IMR-90 (cell line): ENCODE measurements around the gene ERVK3-1. TPM values are rescaled to one million over a fixed set of nuclear protein-coding genes. Genes with fewer than 3 reads are reported as not detected.

Source experiments
- ATAC-seq: fragments of 200-7000 bp; cut with Tn5 transposase; 2 replicates; pipeline ENCODE4 v1.9.1; 2020; ENCODE audit warnings: low read depth, mild to moderate bottlenecking, moderate library complexity
- BruUV-seq: library from RNA; stranded (reverse); fragments of 400-500 nt; replicated peaks from 2 replicates; lab custom pipeline; 2021; lab: Mats Ljungman, UMichigan
- CTCF ChIA-PET: fragments of 300-600 bp; formaldehyde crosslinking; extraction: SDS; loops from one replicate; lab custom pipeline; 2021; ENCODE audit warnings: antibody characterized with exemption; lab: Yijun Ruan, JAX
- POLR2A ChIA-PET: fragments of 300-600 bp; sonication (Branson Sonifier 250); formaldehyde crosslinking; loops from one replicate; lab custom pipeline; 2022; ENCODE audit warnings: antibody characterized with exemption; ENCODE audit not compliant: unreplicated experiment; lab: Charles Lee
- DNase-seq: peaks from one replicate; pipeline ENCODE4 v3.0.0; 2013
- H2AFZ ChIP-seq: replicated peaks from 2 replicates; pipeline ENCODE3; 2013; ENCODE audit warnings: low read length, mild to moderate bottlenecking; ENCODE audit not compliant: poor library complexity
- H2AK5ac ChIP-seq: 2 replicates; pipeline ENCODE4 v1.6.1; 2013; ENCODE audit warnings: low read depth, low read length, inconsistent platforms
- H2AK9ac ChIP-seq: replicated peaks from 2 replicates; pipeline ENCODE3; 2013; ENCODE audit warnings: mild to moderate bottlenecking, low read depth, low read length, moderate library complexity; ENCODE audit not compliant: poor library complexity
- H2BK120ac ChIP-seq: 2 replicates; pipeline ENCODE4 v1.6.1; 2013; ENCODE audit warnings: low read depth, low read length, inconsistent platforms
- H2BK15ac ChIP-seq: 3 replicates; pipeline ENCODE4 v1.6.1; 2013; ENCODE audit warnings: low read depth, low read length, inconsistent platforms
- H2BK20ac ChIP-seq: 2 replicates; pipeline ENCODE4 v1.6.1; 2013; ENCODE audit warnings: low read depth, mild to moderate bottlenecking, inconsistent platforms, low read length, moderate library complexity
- H2BK5ac ChIP-seq: 2 replicates; pipeline ENCODE4 v1.6.1; 2013; ENCODE audit warnings: mild to moderate bottlenecking, low read depth, low read length, inconsistent platforms; ENCODE audit not compliant: poor library complexity, severe bottlenecking
- H3K14ac ChIP-seq: replicated peaks from 2 replicates; pipeline ENCODE4 v1.6.1; 2013; ENCODE audit warnings: low read depth, low read length, inconsistent platforms
- H3K18ac ChIP-seq: 2 replicates; pipeline ENCODE4 v1.6.1; 2013; ENCODE audit warnings: low read depth, low read length, control low read depth
- H3K23ac ChIP-seq: 2 replicates; pipeline ENCODE4 v1.6.1; 2013; ENCODE audit warnings: low read depth, low read length, inconsistent platforms
- H3K27ac ChIP-seq: 2 replicates; pipeline ENCODE4 v1.5.1; 2013; ENCODE audit warnings: mild to moderate bottlenecking, control low read depth, low read length; ENCODE audit not compliant: insufficient read depth
- H3K27me3 ChIP-seq: 2 replicates; pipeline ENCODE4 v1.6.1; 2013; ENCODE audit warnings: low read length; ENCODE audit not compliant: control insufficient read depth, insufficient read depth
- H3K36me3 ChIP-seq: 2 replicates; pipeline ENCODE4 v1.6.1; 2013; ENCODE audit warnings: low read length, mixed read lengths; ENCODE audit not compliant: control insufficient read depth, insufficient read depth
- H3K4ac ChIP-seq: 2 replicates; pipeline ENCODE4 v1.6.1; 2013; ENCODE audit warnings: low read depth, low read length, inconsistent platforms
- H3K4me1 ChIP-seq: 2 replicates; pipeline ENCODE4 v1.6.1; 2013; ENCODE audit warnings: low read length, mixed read lengths; ENCODE audit not compliant: control insufficient read depth, insufficient read depth
- H3K4me2 ChIP-seq: 2 replicates; pipeline ENCODE4 v1.6.1; 2013; ENCODE audit warnings: low read depth, mild to moderate bottlenecking, control low read depth, low read length, moderate library complexity
- H3K4me3 ChIP-seq: 2 replicates; pipeline ENCODE4 v1.5.1; 2013; ENCODE audit warnings: low read depth, mild to moderate bottlenecking, control low read depth, low read length, moderate library complexity; ENCODE audit not compliant: insufficient read depth
- H3K56ac ChIP-seq: 2 replicates; pipeline ENCODE4 v1.6.1; 2013; ENCODE audit warnings: low read length, inconsistent platforms; ENCODE audit not compliant: insufficient read depth; ENCODE audit errors: extremely low read depth
- H3K79me1 ChIP-seq, 2 experiments: 2 replicates each; pipeline ENCODE4 v1.6.1; 2013; ENCODE audit warnings: low read length in 2 of 2, inconsistent platforms in 1 of 2, low read depth in 1 of 2
- H3K9ac ChIP-seq: 2 replicates; pipeline ENCODE4 v1.6.1; 2013; ENCODE audit warnings: low read depth, low read length, control low read depth
- H3K9me1 ChIP-seq: 2 replicates; pipeline ENCODE4 v1.6.1; 2013; ENCODE audit warnings: low read length, inconsistent platforms; ENCODE audit not compliant: insufficient read depth
- H3K9me3 ChIP-seq: 2 replicates; pipeline ENCODE4 v1.6.1; 2013; ENCODE audit warnings: low read length; ENCODE audit not compliant: control insufficient read depth, insufficient read depth
- H4K20me1 ChIP-seq: 2 replicates; pipeline ENCODE4 v1.6.1; 2013; ENCODE audit warnings: low read length, inconsistent platforms; ENCODE audit not compliant: insufficient read depth
- H4K5ac ChIP-seq: 2 replicates; pipeline ENCODE4 v1.6.1; 2013; ENCODE audit warnings: mild to moderate bottlenecking, low read depth, low read length, control low read depth
- H4K8ac ChIP-seq, 2 experiments: 2 replicates each; pipeline ENCODE4 v1.6.1; 2013; ENCODE audit warnings: low read depth in 2 of 2, low read length in 2 of 2, control low read depth in 1 of 2, inconsistent platforms in 1 of 2
- H4K91ac ChIP-seq: 2 replicates; pipeline ENCODE4 v1.6.1; 2013; ENCODE audit warnings: low read depth, low read length, inconsistent platforms; ENCODE audit not compliant: insufficient read depth
- CHD1 ChIP-seq: IDR thresholded peaks from 2 replicates; pipeline ENCODE4 v1.6.1; 2012; ENCODE audit warnings: low read depth, low read length, improper control_type of control experiment
- ELK1 ChIP-seq: fragments of 150-350 bp; IDR thresholded peaks from 2 replicates; pipeline ENCODE4 v1.6.1; 2016; ENCODE audit warnings: low read depth, mild to moderate bottlenecking, low read length, moderate library complexity, borderline replicate concordance
- MAFK ChIP-seq: IDR thresholded peaks from 2 replicates; pipeline ENCODE4 v1.6.1; 2012; ENCODE audit warnings: low read depth, low read length, improper control_type of control experiment
- POLR2A ChIP-seq: IDR thresholded peaks from 2 replicates; pipeline ENCODE4 v1.6.1; 2012; ENCODE audit warnings: mild to moderate bottlenecking, low read depth, low read length
- RFX5 ChIP-seq: IDR thresholded peaks from 2 replicates; pipeline ENCODE4 v1.8.0; 2012; ENCODE audit warnings: low read depth, mild to moderate bottlenecking, low read length, moderate library complexity
- SMC3 ChIP-seq: fragments of 150-350 bp; IDR thresholded peaks from 2 replicates; pipeline ENCODE4 v1.6.1; 2016; ENCODE audit warnings: low read depth, mild to moderate bottlenecking, antibody characterized with exemption, low read length, moderate library complexity
- WGBS, 2 experiments: methylation state at CpG; one replicate each; pipeline versions ENCODE4 v1.1.5 to v1.1.7; 2013; ENCODE audit warnings: missing lambda C conversion rate in 2 of 2; ENCODE audit not compliant: insufficient read length in 1 of 2; ENCODE audit errors: extremely low coverage in 2 of 2; 5-methylcytosine and 5-hydroxymethylcytosine counted together
- dilution Hi-C: fragments of 300-500 bp; cut with HindIII; formaldehyde crosslinking; loops from one replicate; pipeline ENCODE4 v1.14.3; 2018; ENCODE audit warnings: low sequenced_read_pairs; ENCODE audit not compliant: unreplicated experiment
- in situ Hi-C: fragments of 300-500 bp; cut with MboI; formaldehyde crosslinking; loops from 3 replicates; pipeline ENCODE4 v1.14.3; 2019; ENCODE audit warnings: low sequenced_read_pairs, inconsistent platforms, mixed read lengths
- intact Hi-C: fragments of 100-400 bp; cut with micrococcal nuclease; formaldehyde crosslinking; loops from 2 replicates; pipeline ENCODE4 v1.10.0; 2022
- polyA plus RNA-seq, 3 experiments: library from polyadenylated mRNA; depleted of rRNA; stranded (reverse); fragments of >200 nt; gene quantifications; 2 replicates each; pipeline ENCODE4 v1.2.3, GENCODE V29; 2012; ENCODE audit warnings: low replicate concordance in 1 of 3
- total RNA-seq: library from RNA; depleted of rRNA; stranded (reverse); fragments of >200 nt; gene quantifications from 2 replicates; pipeline ENCODE4 v1.2.3, GENCODE V29; 2012
- TF ChIP-seq, protein P1 (sequence below): fragments of 150-350 bp; IDR thresholded peaks from 2 replicates; pipeline ENCODE4 v1.6.1; 2017; ENCODE audit warnings: mild to moderate bottlenecking, antibody characterized with exemption, low read length, low read depth

The ERVK3-1 gene
- total and polyA plus RNA-seq, 2 of the 4 experiments (the other 2 are of a cell fraction) = 33.0 to 39.3 TPM

- Histone ChIP-seq H3K4me1 (0 out of 2 replicates have a peak, but pooled peaks cover 2% of the 10 kb centered on the region), H2BK120ac (no peak overlapping the region), H3K27ac (no peak overlapping the region), H3K36me3 (peaks cover 36% of the 10 kb centered on the region), H2BK5ac (no peak overlapping the region), H3K23ac (no peak overlapping the region), H3K56ac (no peak overlapping the region), H4K91ac (no peak overlapping the region), H4K20me1 (peaks cover 4% of the 10 kb centered on the region; the same call in 1 of the 2 replicates), H3K4me3 (no peak overlapping the region), H3K79me1 (peaks cover 29 to 44% of the 10 kb centered on the region in 2 experiments), H3K4me2 (no peak overlapping the region), H4K8ac (no peak overlapping the region), H3K9me1 (peaks cover 8% of the 10 kb centered on the region; the same call in 1 of the 2 replicates), H3K18ac (no peak overlapping the region), H2AK5ac (no peak overlapping the region), H4K5ac (no peak overlapping the region), H3K4ac (no peak overlapping the region), H3K9ac (no peak overlapping the region), H2AFZ (no peak overlapping the region), H3K9me3 (peaks cover 52% of the 10 kb centered on the region), H3K27me3 (no peaks in the 10 kb centered on the region), H2BK15ac (no peak overlapping the region), H2AK9ac (no peak overlapping the region), H2BK20ac (no peak overlapping the region), H3K14ac (no peak overlapping the region)
- ChIA-PET CTCF (no interaction called here), POLR2A (no interaction called here)
- TF ChIP-seq, protein P1, sequence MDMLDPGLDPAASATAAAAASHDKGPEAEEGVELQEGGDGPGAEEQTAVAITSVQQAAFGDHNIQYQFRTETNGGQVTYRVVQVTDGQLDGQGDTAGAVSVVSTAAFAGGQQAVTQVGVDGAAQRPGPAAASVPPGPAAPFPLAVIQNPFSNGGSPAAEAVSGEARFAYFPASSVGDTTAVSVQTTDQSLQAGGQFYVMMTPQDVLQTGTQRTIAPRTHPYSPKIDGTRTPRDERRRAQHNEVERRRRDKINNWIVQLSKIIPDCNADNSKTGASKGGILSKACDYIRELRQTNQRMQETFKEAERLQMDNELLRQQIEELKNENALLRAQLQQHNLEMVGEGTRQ = no peak
- no peak for TF ChIP-seq ELK1
- no peak for TF ChIP-seq MAFK
- TF ChIP-seq POLR2A = no peak
- TF ChIP-seq RFX5 = no peak
- no peak for TF ChIP-seq CHD1
- TF ChIP-seq SMC3 = no peak
- intact Hi-C loops (loop anchor here (5.0 kb wide), 1 partner anchor 93 kb away; the partner anchor contains the start of gene ZNF274), in situ Hi-C loops (no loop called here), dilution Hi-C loops (no loop called here)
- no TSS peak for BruUV-seq
- DNase-seq = no peak
- ATAC-seq = no peak
- WGBS, 2 experiments = 100% methylated on average over 2 of the region's 3 CpGs; no CpG with 5 or more reads in 1 of the 2 experiments
These were observed 29.6 kb upstream of the ERVK3-1 start for GRCh38 chr19:58275564-58275963.
